ENCODE measurements around the gene PLEKHM2. TPM values are rescaled to one million over a fixed set of nuclear protein-coding genes. Genes with fewer than 3 reads are reported as not detected.
A peak's percentile ranks its signal among the peaks of the same experiment; 100 is the strongest.
"Not testable (repeated sequence)": the region's sequence is repeated elsewhere in the genome, so short reads cannot be mapped to it uniquely, and the experiment has no call there.

PLEKHM2 gene
- total RNA-seq (2012; rRNA removed) = 47.6 and 56.3 TPM in 2 replicates

- Histone ChIP-seq H3K4me3 (ENCODE audit: low read length) (peak within 1 kb of the TSS; percentile 86), H3K9me3 (replicated peaks; ENCODE audit: low read length) (no peaks in the 10 kb centered on the region), H3K27me3 (ENCODE audit: control insufficient read depth, insufficient read depth, low read length) (no peaks in the 10 kb centered on the region), H3K36me3 (ENCODE audit: insufficient read depth, low read length) (no peaks in the 10 kb centered on the region), H3K4me2 (ENCODE audit: low read length) (peak within 1 kb of the TSS; percentile 92), H3K9ac (ENCODE audit: low read depth, low read length) (peak within 1 kb of the TSS; percentile 99), H3K4me1 (ENCODE audit: control insufficient read depth, insufficient read depth, low read length) (peaks cover 36% of the 10 kb centered on the region)
Observed at GRCh38 chr1:15684042-15684461, at the start of gene PLEKHM2. Gene PLEKHM2 (plus strand): TSS chr1:15684320. CDS start chr1:15684559, 239 bp downstream.

GRCh38 chr1:15636436-15636835 lies 47.7 kb upstream of the PLEKHM2 start:
- no peaks in the 10 kb centered on the region for H3K9me3 ChIP-seq (replicated peaks; ENCODE audit: low read length)
- no peak overlapping the region for H3K9ac ChIP-seq (ENCODE audit: low read depth, low read length)
- H3K36me3 ChIP-seq (ENCODE audit: insufficient read depth, low read length) = peaks cover 72% of the 10 kb centered on the region
- H3K4me3 ChIP-seq (ENCODE audit: low read length) = no peak overlapping the region
- H3K27me3 ChIP-seq (ENCODE audit: control insufficient read depth, insufficient read depth, low read length) = no peaks in the 10 kb centered on the region
- no peak overlapping the region for H3K4me2 ChIP-seq (ENCODE audit: low read length)
- no peaks in the 10 kb centered on the region for H3K4me1 ChIP-seq (ENCODE audit: control insufficient read depth, insufficient read depth, low read length)

- no peak overlapping the region for H3K4me2 ChIP-seq (ENCODE audit: low read length)
- no peak overlapping the region for H3K4me3 ChIP-seq (ENCODE audit: low read length)
- H3K9me3 ChIP-seq (replicated peaks; ENCODE audit: low read length) = no peaks in the 10 kb centered on the region
- H3K36me3 ChIP-seq (ENCODE audit: insufficient read depth, low read length) = peaks cover 74% of the 10 kb centered on the region
- no peak overlapping the region for H3K9ac ChIP-seq (ENCODE audit: low read depth, low read length)
- no peaks in the 10 kb centered on the region for H3K4me1 ChIP-seq (ENCODE audit: control insufficient read depth, insufficient read depth, low read length)
- H3K27me3 ChIP-seq (ENCODE audit: control insufficient read depth, insufficient read depth, low read length) = no peaks in the 10 kb centered on the region
Observed at GRCh38 chr1:15637826-15638225, 46.3 kb upstream of the PLEKHM2 start.

GRCh38 chr1:15639262-15639661 lies 44.9 kb upstream of the PLEKHM2 start:
- Histone ChIP-seq H3K36me3 (ENCODE audit: insufficient read depth, low read length) (peaks cover 73% of the 10 kb centered on the region), H3K4me1 (ENCODE audit: control insufficient read depth, insufficient read depth, low read length) (no peaks in the 10 kb centered on the region), H3K4me3 (ENCODE audit: low read length) (no peak overlapping the region)

GRCh38 chr1:15639931-15640330 lies 44.2 kb upstream of the PLEKHM2 start:
- Histone ChIP-seq H3K9ac (ENCODE audit: low read depth, low read length) (no peak overlapping the region), H3K9me3 (replicated peaks; ENCODE audit: low read length) (no peaks in the 10 kb centered on the region), H3K4me2 (ENCODE audit: low read length) (no peak overlapping the region), H3K27me3 (ENCODE audit: control insufficient read depth, insufficient read depth, low read length) (no peaks in the 10 kb centered on the region), H3K4me3 (ENCODE audit: low read length) (no peak overlapping the region), H3K4me1 (ENCODE audit: control insufficient read depth, insufficient read depth, low read length) (no peaks in the 10 kb centered on the region), H3K36me3 (ENCODE audit: insufficient read depth, low read length) (peaks cover 69% of the 10 kb centered on the region)

More at GRCh38 chr1:15639262-15639661, 44.9 kb upstream of the PLEKHM2 start:
- Histone ChIP-seq H3K27me3 (ENCODE audit: control insufficient read depth, insufficient read depth, low read length) (no peaks in the 10 kb centered on the region), H3K9me3 (replicated peaks; ENCODE audit: low read length) (no peaks in the 10 kb centered on the region), H3K4me2 (ENCODE audit: low read length) (no peak overlapping the region), H3K9ac (ENCODE audit: low read depth, low read length) (no peak overlapping the region)

- Histone ChIP-seq H3K36me3 (ENCODE audit: insufficient read depth, low read length) (peaks cover 61% of the 10 kb centered on the region), H3K27me3 (ENCODE audit: control insufficient read depth, insufficient read depth, low read length) (no peaks in the 10 kb centered on the region), H3K4me1 (ENCODE audit: control insufficient read depth, insufficient read depth, low read length) (no peaks in the 10 kb centered on the region), H3K9me3 (replicated peaks; ENCODE audit: low read length) (no peaks in the 10 kb centered on the region), H3K4me3 (ENCODE audit: low read length) (no peak overlapping the region), H3K4me2 (ENCODE audit: low read length) (no peak overlapping the region), H3K9ac (ENCODE audit: low read depth, low read length) (no peak overlapping the region)
Observed at GRCh38 chr1:15640667-15641066, 43.5 kb upstream of the PLEKHM2 start.

- Histone ChIP-seq H3K4me2 (ENCODE audit: low read length) (no peak overlapping the region), H3K9ac (ENCODE audit: low read depth, low read length) (no peak overlapping the region), H3K4me1 (ENCODE audit: control insufficient read depth, insufficient read depth, low read length) (no peaks in the 10 kb centered on the region), H3K36me3 (ENCODE audit: insufficient read depth, low read length) (peaks cover 40% of the 10 kb centered on the region), H3K27me3 (ENCODE audit: control insufficient read depth, insufficient read depth, low read length) (no peaks in the 10 kb centered on the region), H3K4me3 (ENCODE audit: low read length) (no peak overlapping the region), H3K9me3 (replicated peaks; ENCODE audit: low read length) (no peaks in the 10 kb centered on the region)
Observed at GRCh38 chr1:15649937-15650336, 34.2 kb upstream of the PLEKHM2 start.

GRCh38 chr1:15650433-15650832 lies 33.7 kb upstream of the PLEKHM2 start:
- Histone ChIP-seq H3K9ac (ENCODE audit: low read depth, low read length) (no peak overlapping the region), H3K9me3 (replicated peaks; ENCODE audit: low read length) (no peaks in the 10 kb centered on the region), H3K4me3 (ENCODE audit: low read length) (no peak overlapping the region), H3K4me1 (ENCODE audit: control insufficient read depth, insufficient read depth, low read length) (no peaks in the 10 kb centered on the region), H3K27me3 (ENCODE audit: control insufficient read depth, insufficient read depth, low read length) (no peaks in the 10 kb centered on the region), H3K36me3 (ENCODE audit: insufficient read depth, low read length) (peaks cover 44% of the 10 kb centered on the region), H3K4me2 (ENCODE audit: low read length) (no peak overlapping the region)

- peaks cover 52% of the 10 kb centered on the region for H3K36me3 ChIP-seq (ENCODE audit: insufficient read depth, low read length)
- H3K9ac ChIP-seq (ENCODE audit: low read depth, low read length); H3K9me3 ChIP-seq (replicated peaks; ENCODE audit: low read length); H3K4me1 ChIP-seq (ENCODE audit: control insufficient read depth, insufficient read depth, low read length); H3K4me3 ChIP-seq (ENCODE audit: low read length); H3K4me2 ChIP-seq (ENCODE audit: low read length); H3K27me3 ChIP-seq (ENCODE audit: control insufficient read depth, insufficient read depth, low read length): not testable (repeated sequence)
Observed at GRCh38 chr1:15652130-15652529, 32.0 kb upstream of the PLEKHM2 start.

GRCh38 chr1:15654091-15654690 lies 29.9 kb upstream of the PLEKHM2 start:
- Histone ChIP-seq H3K9me3 (replicated peaks; ENCODE audit: low read length) (no peaks in the 10 kb centered on the region), H3K36me3 (ENCODE audit: insufficient read depth, low read length) (peaks cover 60% of the 10 kb centered on the region), H3K9ac (ENCODE audit: low read depth, low read length) (no peak overlapping the region), H3K4me2 (ENCODE audit: low read length) (no peak overlapping the region), H3K4me1 (ENCODE audit: control insufficient read depth, insufficient read depth, low read length) (no peaks in the 10 kb centered on the region), H3K4me3 (ENCODE audit: low read length) (no peak overlapping the region), H3K27me3 (ENCODE audit: control insufficient read depth, insufficient read depth, low read length) (no peaks in the 10 kb centered on the region)

- Histone ChIP-seq H3K27me3 (ENCODE audit: control insufficient read depth, insufficient read depth, low read length) (no peaks in the 10 kb centered on the region), H3K9me3 (replicated peaks; ENCODE audit: low read length) (no peaks in the 10 kb centered on the region), H3K36me3 (ENCODE audit: insufficient read depth, low read length) (peaks cover 69% of the 10 kb centered on the region), H3K9ac (ENCODE audit: low read depth, low read length) (no peak overlapping the region), H3K4me2 (ENCODE audit: low read length) (no peak overlapping the region), H3K4me1 (ENCODE audit: control insufficient read depth, insufficient read depth, low read length) (no peaks in the 10 kb centered on the region), H3K4me3 (ENCODE audit: low read length) (no peak overlapping the region)
Observed at GRCh38 chr1:15656464-15656863, 27.7 kb upstream of the PLEKHM2 start.

- H3K36me3 ChIP-seq (ENCODE audit: insufficient read depth, low read length) = peaks cover 70% of the 10 kb centered on the region
- H3K9me3 ChIP-seq (replicated peaks; ENCODE audit: low read length) = no peaks in the 10 kb centered on the region
- H3K4me1 ChIP-seq (ENCODE audit: control insufficient read depth, insufficient read depth, low read length) = no peaks in the 10 kb centered on the region
- no peak overlapping the region for H3K4me3 ChIP-seq (ENCODE audit: low read length)
- H3K4me2 ChIP-seq (ENCODE audit: low read length) = no peak overlapping the region
- H3K27me3 ChIP-seq (ENCODE audit: control insufficient read depth, insufficient read depth, low read length) = no peaks in the 10 kb centered on the region
- no peak overlapping the region for H3K9ac ChIP-seq (ENCODE audit: low read depth, low read length)
Observed at GRCh38 chr1:15657021-15657420, 27.1 kb upstream of the PLEKHM2 start.

Data from skeletal muscle satellite cell (primary cell).